K562 (cell line): ENCODE data around the gene C2orf42. TPM values are rescaled to one million over a fixed set of nuclear protein-coding genes. Genes with fewer than 3 reads are reported as not detected.

Source experiments
- ATAC-seq: fragments of 200-7000 bp; cut with Tn5 transposase; 3 replicates; pipeline ENCODE4 v1.9.1; 2020; ENCODE audit warnings: moderate library complexity
- BruUV-seq: library from RNA; stranded (reverse); fragments of 400-500 nt; replicated peaks from 2 replicates; lab custom pipeline; 2021; lab: Mats Ljungman, UMichigan
- CTCF ChIA-PET: fragments of 300-600 bp; formaldehyde crosslinking; extraction: SDS; loops from one replicate; lab custom pipeline; 2021; ENCODE audit warnings: low intra/inter-chr PET ratio; lab: Yijun Ruan, JAX
- POLR2A ChIA-PET: fragments of 300-600, 350-650 bp; sonication (Branson Sonifier 250); formaldehyde crosslinking; extraction: SDS; loops from one replicate; lab custom pipeline; 2021; ENCODE audit warnings: antibody characterized with exemption, inconsistent platforms; lab: Yijun Ruan, JAX
- DNase-seq, 4 experiments: peaks; one replicate each; pipeline versions ENCODE4 v3.0.0 to v3.0.0-alpha.2; 2011 to 2018; ENCODE audit warnings: low spot score in 3 of 4, mixed read lengths in 3 of 4; ENCODE audit errors: extremely low read depth in 1 of 4
- FAIRE-seq: peaks from 2 replicates; lab custom pipeline; 2011; peaks lifted over from hg19 to GRCh38; lab: Jason Lieb, UNC
- H2AFZ ChIP-seq: 2 replicates; pipeline ENCODE4 v1.6.0; 2011; ENCODE audit warnings: low read depth, low read length, control low read depth, inconsistent platforms
- H3K27ac ChIP-seq: fragments of 200-600 bp; 3 replicates; pipeline ENCODE4 v1.8.0; 2011; ENCODE audit warnings: low read depth, mild to moderate bottlenecking, control low read depth, inconsistent platforms, low read length, moderate library complexity, mixed read lengths; ENCODE audit errors: extremely low read depth
- H3K27me3 ChIP-seq, 2 experiments: fragments of 300-600 bp in 1 of 2; 2 replicates in 1 of 2; 3 replicates in 1 of 2; pipeline versions ENCODE4 v1.6.0 to v1.8.0; 2011; ENCODE audit warnings: inconsistent platforms in 2 of 2, low read length in 2 of 2, mild to moderate bottlenecking in 1 of 2, mixed read lengths in 1 of 2, moderate library complexity in 1 of 2; ENCODE audit not compliant: control insufficient read depth in 2 of 2, insufficient read depth in 2 of 2
- H3K36me3 ChIP-seq: fragments of 300-600 bp; 3 replicates; pipeline ENCODE4 v1.8.0; 2011; ENCODE audit warnings: mild to moderate bottlenecking, low read length, inconsistent platforms; ENCODE audit not compliant: control insufficient read depth, insufficient read depth
- H3K4me1 ChIP-seq, 2 experiments: fragments of 200-600 bp in 1 of 2; replicated peaks in 1 of 2; 2 replicates in 1 of 2; 3 replicates in 1 of 2; pipeline versions ENCODE4 v1.5.1 to v1.8.0; 2011; ENCODE audit warnings: inconsistent platforms in 2 of 2, low read length in 2 of 2, mild to moderate bottlenecking in 1 of 2, mixed read lengths in 1 of 2, moderate library complexity in 1 of 2; ENCODE audit not compliant: control insufficient read depth in 2 of 2, insufficient read depth in 2 of 2
- H3K4me2 ChIP-seq: 2 replicates; pipeline ENCODE4 v1.6.1; 2011; ENCODE audit warnings: low read length, control low read depth, inconsistent platforms, mixed read lengths; ENCODE audit not compliant: insufficient read depth
- H3K4me3 ChIP-seq: fragments of 200-600 bp; sonication (generic), shearing (Covaris generic); 2 replicates; pipeline ENCODE4 v1.5.1; 2016; ENCODE audit warnings: control low read depth, inconsistent platforms
- H3K79me2 ChIP-seq: fragments of 200-600 bp; 3 replicates; pipeline ENCODE4 v1.8.0; 2011; ENCODE audit warnings: low read length, inconsistent platforms; ENCODE audit not compliant: control insufficient read depth, insufficient read depth
- H3K9ac ChIP-seq, 2 experiments: 2 replicates each; pipeline versions ENCODE4 v1.6.0 to v1.6.1; 2011; ENCODE audit warnings: low read depth in 2 of 2, low read length in 2 of 2, control low read depth in 1 of 2, inconsistent platforms in 1 of 2, mild to moderate bottlenecking in 1 of 2, mixed read lengths in 1 of 2; ENCODE audit not compliant: insufficient read depth in 1 of 2
- H3K9me1 ChIP-seq: one replicate; pipeline ENCODE4 v1.6.0; 2011; ENCODE audit warnings: inconsistent platforms, mild to moderate bottlenecking, low read length, moderate library complexity; ENCODE audit not compliant: control insufficient read depth, insufficient read depth
- H3K9me3 ChIP-seq: replicated peaks from 2 replicates; pipeline ENCODE4 v1.5.1; 2011; ENCODE audit warnings: low read depth, low read length, inconsistent platforms; ENCODE audit not compliant: control insufficient read depth, insufficient read depth
- H4K20me1 ChIP-seq: replicated peaks from 2 replicates; pipeline ENCODE4 v1.6.1; 2011; ENCODE audit warnings: low read length, inconsistent platforms, mixed read lengths; ENCODE audit not compliant: control insufficient read depth, insufficient read depth
- CBX3 ChIP-seq, 2 experiments: IDR thresholded peaks; 1 replicate in 1 of 2; 2 replicates in 1 of 2; pipeline ENCODE4 v1.6.1; 2012; ENCODE audit warnings: inconsistent platforms in 2 of 2, low read length in 2 of 2, borderline replicate concordance in 1 of 2, control low read depth in 1 of 2
- HMGN3 ChIP-seq: IDR thresholded peaks from 2 replicates; pipeline ENCODE4 v1.6.1; 2011; ENCODE audit warnings: borderline replicate concordance, low read depth, mild to moderate bottlenecking, mixed read lengths, low read length; ENCODE audit not compliant: insufficient read length; ENCODE audit errors: extremely low read depth
- WGBS: fragments of 100-300 bp; shearing (Covaris generic); methylation state at CpG from one replicate; pipeline ENCODE4 v1.1.6; 2016; ENCODE audit warnings: low coverage, mixed read lengths; ENCODE audit not compliant: insufficient coverage; ENCODE audit errors: missing lambda C conversion rate; 5-methylcytosine and 5-hydroxymethylcytosine counted together
- in situ Hi-C: fragments of 300-500 bp; cut with MboI; formaldehyde crosslinking; loops from 4 replicates; pipeline ENCODE4 v1.15.0; 2018; ENCODE audit warnings: inconsistent platforms, mixed read lengths
- intact Hi-C: fragments of 100-400 bp; cut with micrococcal nuclease; formaldehyde crosslinking; loops from 2 replicates; pipeline ENCODE4 v1.14.2; 2022
- polyA plus RNA-seq, 8 experiments: library from polyadenylated mRNA; depleted of rRNA in 4 of 8; stranded (reverse) in 5 of 8; unstranded in 3 of 8; fragments of >200 nt; fragmentation: Nextera tagmentation in 2 of 8; fragmentation: Illumina TruSeq in 1 of 8; extraction: Ambion mirVana in 2 of 8; extraction: Trizol in 1 of 8; gene quantifications; 2 replicates each; pipeline versions ENCODE4 v1.2.1 to v1.2.3, GENCODE V29; 2011 to 2014; ENCODE audit warnings: inconsistent platforms in 1 of 8, missing spikeins in 1 of 8
- total RNA-seq, 7 experiments: library from RNA; depleted of rRNA in 6 of 7; stranded (reverse); fragments of >200 nt in 6 of 7; fragmentation: Illumina TruSeq in 2 of 7; extraction: Trizol in 2 of 7; gene quantifications; 2 replicates each; pipeline versions ENCODE4 v1.2.1 to v1.2.3, GENCODE V29; 2011 to 2021; ENCODE audit warnings: low replicate concordance in 1 of 7
- TF ChIP-seq, protein P1 (sequence below): sonication (generic); formaldehyde crosslinking; IDR thresholded peaks from 2 replicates; pipeline ENCODE4 v1.8.0; 2023; ENCODE audit warnings: missing genetic modification reagents, mild to moderate bottlenecking, borderline replicate concordance

Gene C2orf42
- total and polyA plus RNA-seq, 9 of the 15 experiments (the other 6 are each of a cell fraction or from before 2014, with no cell fraction given) = 4.6 to 10.9 (median 7.5) TPM

DNA sequence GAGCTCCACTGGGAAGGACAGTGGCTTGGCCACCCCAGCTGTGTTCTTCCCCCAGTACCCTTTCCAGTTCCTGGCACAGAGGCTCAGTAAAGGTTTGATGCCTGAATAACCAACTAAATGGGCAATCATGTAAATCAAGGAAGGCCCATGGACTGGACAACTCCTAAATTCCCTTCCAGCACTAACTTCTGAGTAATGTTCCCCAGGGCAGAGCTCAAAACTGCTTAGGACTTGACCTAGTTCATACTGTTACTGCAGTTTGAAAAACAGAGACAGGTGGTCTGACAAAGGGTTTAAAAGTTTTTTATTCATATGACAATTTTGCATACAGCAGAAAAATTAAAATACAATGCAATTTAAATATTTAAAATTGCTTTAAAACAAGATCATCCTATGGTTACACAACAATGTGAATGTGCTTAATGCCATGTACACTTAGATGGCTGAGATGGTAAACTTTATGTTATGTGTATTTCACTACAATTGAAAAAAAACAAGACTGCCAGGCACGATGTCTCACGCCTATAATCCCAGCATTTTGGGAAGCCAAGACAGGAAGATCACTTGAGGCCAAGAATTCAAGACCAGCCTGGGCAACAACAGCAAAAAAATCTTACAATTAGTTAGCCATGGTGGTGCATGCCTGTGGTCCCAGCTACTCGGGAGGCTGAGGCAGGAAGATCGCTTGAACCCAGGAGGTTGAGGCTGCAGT lies 77.3 kb downstream of the C2orf42 start:
- no peak for TF ChIP-seq CBX3 (IDR thresholded peaks at IDR 0.05; ENCODE audit: borderline replicate concordance in 1 of 2, low read length in 2 of 2)
- TF ChIP-seq HMGN3 = no peak
- TF ChIP-seq, protein P1, sequence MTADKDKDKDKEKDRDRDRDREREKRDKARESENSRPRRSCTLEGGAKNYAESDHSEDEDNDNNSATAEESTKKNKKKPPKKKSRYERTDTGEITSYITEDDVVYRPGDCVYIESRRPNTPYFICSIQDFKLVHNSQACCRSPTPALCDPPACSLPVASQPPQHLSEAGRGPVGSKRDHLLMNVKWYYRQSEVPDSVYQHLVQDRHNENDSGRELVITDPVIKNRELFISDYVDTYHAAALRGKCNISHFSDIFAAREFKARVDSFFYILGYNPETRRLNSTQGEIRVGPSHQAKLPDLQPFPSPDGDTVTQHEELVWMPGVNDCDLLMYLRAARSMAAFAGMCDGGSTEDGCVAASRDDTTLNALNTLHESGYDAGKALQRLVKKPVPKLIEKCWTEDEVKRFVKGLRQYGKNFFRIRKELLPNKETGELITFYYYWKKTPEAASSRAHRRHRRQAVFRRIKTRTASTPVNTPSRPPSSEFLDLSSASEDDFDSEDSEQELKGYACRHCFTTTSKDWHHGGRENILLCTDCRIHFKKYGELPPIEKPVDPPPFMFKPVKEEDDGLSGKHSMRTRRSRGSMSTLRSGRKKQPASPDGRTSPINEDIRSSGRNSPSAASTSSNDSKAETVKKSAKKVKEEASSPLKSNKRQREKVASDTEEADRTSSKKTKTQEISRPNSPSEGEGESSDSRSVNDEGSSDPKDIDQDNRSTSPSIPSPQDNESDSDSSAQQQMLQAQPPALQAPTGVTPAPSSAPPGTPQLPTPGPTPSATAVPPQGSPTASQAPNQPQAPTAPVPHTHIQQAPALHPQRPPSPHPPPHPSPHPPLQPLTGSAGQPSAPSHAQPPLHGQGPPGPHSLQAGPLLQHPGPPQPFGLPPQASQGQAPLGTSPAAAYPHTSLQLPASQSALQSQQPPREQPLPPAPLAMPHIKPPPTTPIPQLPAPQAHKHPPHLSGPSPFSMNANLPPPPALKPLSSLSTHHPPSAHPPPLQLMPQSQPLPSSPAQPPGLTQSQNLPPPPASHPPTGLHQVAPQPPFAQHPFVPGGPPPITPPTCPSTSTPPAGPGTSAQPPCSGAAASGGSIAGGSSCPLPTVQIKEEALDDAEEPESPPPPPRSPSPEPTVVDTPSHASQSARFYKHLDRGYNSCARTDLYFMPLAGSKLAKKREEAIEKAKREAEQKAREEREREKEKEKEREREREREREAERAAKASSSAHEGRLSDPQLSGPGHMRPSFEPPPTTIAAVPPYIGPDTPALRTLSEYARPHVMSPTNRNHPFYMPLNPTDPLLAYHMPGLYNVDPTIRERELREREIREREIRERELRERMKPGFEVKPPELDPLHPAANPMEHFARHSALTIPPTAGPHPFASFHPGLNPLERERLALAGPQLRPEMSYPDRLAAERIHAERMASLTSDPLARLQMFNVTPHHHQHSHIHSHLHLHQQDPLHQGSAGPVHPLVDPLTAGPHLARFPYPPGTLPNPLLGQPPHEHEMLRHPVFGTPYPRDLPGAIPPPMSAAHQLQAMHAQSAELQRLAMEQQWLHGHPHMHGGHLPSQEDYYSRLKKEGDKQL (CRISPR knock-in tag) = no peak
- H3K9me1 ChIP-seq = no peaks in the 10 kb centered on the region
- intact Hi-C loops = no loop called here
- H3K9ac ChIP-seq = peak overlapping the region; percentile 22 to 65; a peak in 2 of 4 replicates
- ChIA-PET CTCF (no interaction called here), POLR2A (interaction anchor here (1.2 to 1.5 kb wide), 2 partner anchors 9 to 11 kb away, joined by 3 to 10 read pairs; no protein-coding TSS in a partner anchor)
- H3K4me2 ChIP-seq = no peak overlapping the region
- BruUV-seq = no TSS peak
- H3K4me1 ChIP-seq = peaks cover 39 to 49% of the 10 kb centered on the region in 2 experiments
- FAIRE-seq (no peak), ATAC-seq (no peak), DNase-seq (no peak)
- no peak overlapping the region for H3K4me3 ChIP-seq
- no peaks in the 10 kb centered on the region for H3K9me3 ChIP-seq
- H2AFZ ChIP-seq = peak overlapping the region; percentile 79
- no peaks in the 10 kb centered on the region for H3K27me3 ChIP-seq
- no peaks in the 10 kb centered on the region for H4K20me1 ChIP-seq
- no peaks in the 10 kb centered on the region for H3K36me3 ChIP-seq
- 0 out of 3 replicates have a peak overlapping the region, but pooled peaks have one; percentile 11 for H3K27ac ChIP-seq
- in situ Hi-C loops = no loop called here
- WGBS = 83% methylated on average over 4 of the region's 4 CpGs
- H3K79me2 ChIP-seq = no peaks in the 10 kb centered on the region
